HepG2 (cell line): ENCODE data around the gene SLC50A1. TPM values are rescaled to one million over a fixed set of nuclear protein-coding genes. Genes with fewer than 3 reads are reported as not detected.

ENCODE experiments used
- AGO2 ChIP-seq: fragments of 200-400 bp; formaldehyde crosslinking; optimal IDR thresholded peaks from 2 replicates; pipeline ENCODE3; 2017; ENCODE audit warnings: mild to moderate bottlenecking, low read depth, low read length, moderate library complexity
- ARNT ChIP-seq: fragments of 450-650 bp; IDR thresholded peaks from 2 replicates; pipeline ENCODE4 v1.6.1; 2017
- CEBPG ChIP-seq: IDR thresholded peaks from 2 replicates; pipeline ENCODE4 v1.6.1; 2016
- EED ChIP-seq: sonication (generic); formaldehyde crosslinking; IDR thresholded peaks from 2 replicates; pipeline ENCODE4 v1.5.0; 2020; ENCODE audit warnings: mild to moderate bottlenecking, missing genetic modification reagents
- GATAD1 ChIP-seq: IDR thresholded peaks from 2 replicates; pipeline ENCODE4 v1.6.1; 2016; ENCODE audit warnings: missing genetic modification reagents, missing compliant biosample characterization
- GTF2F1 ChIP-seq: fragments of 150-350 bp; IDR thresholded peaks from 2 replicates; pipeline ENCODE4 v1.6.1; 2014; ENCODE audit warnings: low read length
- MAZ ChIP-seq, 2 experiments: sonication (generic) in 1 of 2; formaldehyde crosslinking in 1 of 2; IDR thresholded peaks; 2 replicates each; pipeline versions ENCODE4 v1.5.0 to v1.6.1; 2012 to 2020; ENCODE audit warnings: low read depth in 2 of 2, mild to moderate bottlenecking in 2 of 2, borderline replicate concordance in 1 of 2, improper control_type of control experiment in 1 of 2, low read length in 1 of 2, missing genetic modification reagents in 1 of 2, moderate library complexity in 1 of 2
- MIXL1 ChIP-seq: IDR thresholded peaks from 2 replicates; pipeline ENCODE4 v1.6.1; 2016
- MYNN ChIP-seq: sonication (generic); formaldehyde crosslinking; IDR thresholded peaks from 2 replicates; pipeline ENCODE4 v1.4.0; 2020; ENCODE audit warnings: mild to moderate bottlenecking, low read depth, missing genetic modification reagents
- PAF1 ChIP-seq: IDR thresholded peaks from 2 replicates; pipeline ENCODE4 v1.6.1; 2016; ENCODE audit warnings: missing genetic modification reagents, missing compliant biosample characterization
- SOX13 ChIP-seq, 3 experiments: fragments of 450-650 bp in 1 of 3; sonication (generic) in 1 of 3; formaldehyde crosslinking in 1 of 3; IDR thresholded peaks in 2 of 3; conservative IDR thresholded peaks in 1 of 3; 2 replicates each; pipeline versions ENCODE4 v1.5.0 to v1.6.1; 2016 to 2020; ENCODE audit warnings: antibody characterized with exemption in 1 of 3, mild to moderate bottlenecking in 1 of 3, missing compliant biosample characterization in 1 of 3, missing genetic modification reagents in 1 of 3, moderate library complexity in 1 of 3
- XBP1 ChIP-seq: sonication (generic); formaldehyde crosslinking; IDR thresholded peaks from 2 replicates; pipeline ENCODE4 v1.5.0; 2020; ENCODE audit warnings: missing genetic modification reagents
- ZBTB43 ChIP-seq: sonication (generic); formaldehyde crosslinking; conservative IDR thresholded peaks from 2 replicates; pipeline ENCODE4 v1.4.0; 2020; ENCODE audit warnings: missing genetic modification reagents
- ZNF224 ChIP-seq: sonication (generic); formaldehyde crosslinking; IDR thresholded peaks from 2 replicates; pipeline ENCODE4 v1.5.0; 2020; ENCODE audit warnings: mild to moderate bottlenecking, missing genetic modification reagents
- ZNF546 ChIP-seq: sonication (generic); formaldehyde crosslinking; conservative IDR thresholded peaks from 2 replicates; pipeline ENCODE4 v1.8.1; 2023; ENCODE audit warnings: mild to moderate bottlenecking, missing genetic modification reagents
- ZNF550 ChIP-seq: sonication (generic); formaldehyde crosslinking; IDR thresholded peaks from 2 replicates; pipeline ENCODE4 v1.4.0; 2020; ENCODE audit warnings: mild to moderate bottlenecking, missing genetic modification reagents, borderline replicate concordance
- polyA plus RNA-seq, 8 experiments: library from polyadenylated mRNA; depleted of rRNA in 3 of 8; stranded (reverse) in 7 of 8; unstranded in 1 of 8; fragments of >200 nt; fragmentation: Illumina TruSeq in 4 of 8; extraction: Trizol in 4 of 8; gene quantifications; 2 replicates each; pipeline versions ENCODE4 v1.2.1 to v1.2.3, GENCODE V29; 2011 to 2016; ENCODE audit warnings: low read depth in 4 of 8, missing spikeins in 1 of 8, mixed read lengths in 1 of 8; ENCODE audit not compliant: insufficient read depth in 1 of 8
- total RNA-seq, 5 experiments: library from RNA; depleted of rRNA; stranded (reverse); fragments of >200 nt; fragmentation: Illumina TruSeq; extraction: Trizol; gene quantifications; 2 replicates each; pipeline ENCODE4 v1.2.3, GENCODE V29; 2016; ENCODE audit warnings: low read depth in 1 of 5
- TF ChIP-seq, protein P1 (sequence below): sonication (generic); formaldehyde crosslinking; IDR thresholded peaks from 2 replicates; pipeline ENCODE4 v1.4.0; 2020; ENCODE audit warnings: missing genetic modification reagents
- TF ChIP-seq, protein P2 (sequence below): sonication (generic); formaldehyde crosslinking; IDR thresholded peaks from 2 replicates; pipeline ENCODE4 v1.4.0; 2020; ENCODE audit warnings: missing genetic modification reagents

Gene SLC50A1
- total and polyA plus RNA-seq, 2 of the 13 experiments (the other 11 are each of a cell fraction or from before 2014, with no cell fraction given): 22.5 to 46.8 TPM

DNA sequence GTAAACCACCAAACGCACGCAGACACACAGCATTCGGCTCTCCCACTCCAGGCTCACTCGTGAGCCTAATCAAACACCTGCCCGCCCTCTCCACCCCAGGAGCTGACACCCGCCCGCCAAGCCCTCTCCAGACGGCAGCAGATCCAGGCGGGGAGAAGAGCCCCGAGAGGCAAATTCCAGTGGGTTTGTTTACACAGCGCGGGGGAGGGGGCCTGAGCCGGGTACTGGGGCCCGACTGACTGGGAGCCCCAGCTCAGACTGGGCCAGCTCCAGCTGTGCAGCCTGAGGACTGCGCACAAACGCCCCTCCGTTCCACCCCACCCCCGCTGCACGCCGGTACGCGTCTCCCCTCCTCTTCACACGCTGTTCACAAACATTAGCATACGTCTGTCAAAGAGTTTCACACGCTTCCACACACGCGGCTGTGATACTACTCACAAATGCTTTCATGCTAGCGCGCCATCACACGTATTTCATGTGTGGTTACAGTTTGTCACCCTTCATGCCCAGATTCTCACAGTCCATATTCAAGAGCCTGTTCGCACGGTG lies 9.0 kb upstream of the SLC50A1 start (continued):
- TF ChIP-seq ZBTB43 (CRISPR knock-in tag): no peak
- no peak for TF ChIP-seq MIXL1 (CRISPR knock-in tag)
- TF ChIP-seq ARNT: no peak
- TF ChIP-seq MYNN (CRISPR knock-in tag): no peak
- peak; percentile 89 for TF ChIP-seq MAZ (IDR thresholded peaks at IDR 0.05; ENCODE audit: borderline replicate concordance, low read depth, low read length)
- no peak; the same call in 1 of the 2 replicates for TF ChIP-seq MAZ (CRISPR knock-in tag; IDR thresholded peaks at IDR 0.05; ENCODE audit: low read depth)
- peak; percentile 85 for TF ChIP-seq PAF1 (CRISPR knock-in tag)
- no peak for TF ChIP-seq GATAD1 (CRISPR knock-in tag)
- no peak for TF ChIP-seq ZNF546
- TF ChIP-seq CEBPG (CRISPR knock-in tag): no peak
- TF ChIP-seq EED (CRISPR knock-in tag): no peak
- no peak; the same call in 1 of the 2 replicates for TF ChIP-seq SOX13 (IDR thresholded peaks at IDR 0.05)
- no peak for TF ChIP-seq SOX13 (CRISPR knock-in tag; conservative IDR thresholded peaks at IDR 0.05 in 1 of 2, IDR thresholded peaks at IDR 0.05 in 1 of 2)
- peak; percentile 94 for TF ChIP-seq AGO2
- no peak for TF ChIP-seq ZNF224
- TF ChIP-seq, protein P1, sequence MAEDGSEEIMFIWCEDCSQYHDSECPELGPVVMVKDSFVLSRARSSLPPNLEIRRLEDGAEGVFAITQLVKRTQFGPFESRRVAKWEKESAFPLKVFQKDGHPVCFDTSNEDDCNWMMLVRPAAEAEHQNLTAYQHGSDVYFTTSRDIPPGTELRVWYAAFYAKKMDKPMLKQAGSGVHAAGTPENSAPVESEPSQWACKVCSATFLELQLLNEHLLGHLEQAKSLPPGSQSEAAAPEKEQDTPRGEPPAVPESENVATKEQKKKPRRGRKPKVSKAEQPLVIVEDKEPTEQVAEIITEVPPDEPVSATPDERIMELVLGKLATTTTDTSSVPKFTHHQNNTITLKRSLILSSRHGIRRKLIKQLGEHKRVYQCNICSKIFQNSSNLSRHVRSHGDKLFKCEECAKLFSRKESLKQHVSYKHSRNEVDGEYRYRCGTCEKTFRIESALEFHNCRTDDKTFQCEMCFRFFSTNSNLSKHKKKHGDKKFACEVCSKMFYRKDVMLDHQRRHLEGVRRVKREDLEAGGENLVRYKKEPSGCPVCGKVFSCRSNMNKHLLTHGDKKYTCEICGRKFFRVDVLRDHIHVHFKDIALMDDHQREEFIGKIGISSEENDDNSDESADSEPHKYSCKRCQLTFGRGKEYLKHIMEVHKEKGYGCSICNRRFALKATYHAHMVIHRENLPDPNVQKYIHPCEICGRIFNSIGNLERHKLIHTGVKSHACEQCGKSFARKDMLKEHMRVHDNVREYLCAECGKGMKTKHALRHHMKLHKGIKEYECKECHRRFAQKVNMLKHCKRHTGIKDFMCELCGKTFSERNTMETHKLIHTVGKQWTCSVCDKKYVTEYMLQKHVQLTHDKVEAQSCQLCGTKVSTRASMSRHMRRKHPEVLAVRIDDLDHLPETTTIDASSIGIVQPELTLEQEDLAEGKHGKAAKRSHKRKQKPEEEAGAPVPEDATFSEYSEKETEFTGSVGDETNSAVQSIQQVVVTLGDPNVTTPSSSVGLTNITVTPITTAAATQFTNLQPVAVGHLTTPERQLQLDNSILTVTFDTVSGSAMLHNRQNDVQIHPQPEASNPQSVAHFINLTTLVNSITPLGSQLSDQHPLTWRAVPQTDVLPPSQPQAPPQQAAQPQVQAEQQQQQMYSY (CRISPR knock-in tag): no peak
- TF ChIP-seq ZNF550: no peak
- TF ChIP-seq, protein P2, sequence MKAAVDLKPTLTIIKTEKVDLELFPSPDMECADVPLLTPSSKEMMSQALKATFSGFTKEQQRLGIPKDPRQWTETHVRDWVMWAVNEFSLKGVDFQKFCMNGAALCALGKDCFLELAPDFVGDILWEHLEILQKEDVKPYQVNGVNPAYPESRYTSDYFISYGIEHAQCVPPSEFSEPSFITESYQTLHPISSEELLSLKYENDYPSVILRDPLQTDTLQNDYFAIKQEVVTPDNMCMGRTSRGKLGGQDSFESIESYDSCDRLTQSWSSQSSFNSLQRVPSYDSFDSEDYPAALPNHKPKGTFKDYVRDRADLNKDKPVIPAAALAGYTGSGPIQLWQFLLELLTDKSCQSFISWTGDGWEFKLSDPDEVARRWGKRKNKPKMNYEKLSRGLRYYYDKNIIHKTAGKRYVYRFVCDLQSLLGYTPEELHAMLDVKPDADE (CRISPR knock-in tag): no peak
- TF ChIP-seq XBP1 (CRISPR knock-in tag): no peak
- no peak for TF ChIP-seq GTF2F1
